Mucosa of stomach (tissue), 1 donor: ENCODE measurements around the gene VWA7.

Experiments
- H3K27me3 ChIP-seq: one replicate; pipeline ENCODE4 v1.7.0; 2013; ENCODE audit warnings: mild to moderate bottlenecking, low read length; ENCODE audit not compliant: control insufficient read depth, insufficient read depth
- H3K36me3 ChIP-seq: one replicate; pipeline ENCODE4 v1.7.0; 2013; ENCODE audit warnings: low read length; ENCODE audit not compliant: control insufficient read depth, insufficient read depth
- H3K4me1 ChIP-seq: one replicate; pipeline ENCODE4 v1.7.0; 2013; ENCODE audit warnings: mild to moderate bottlenecking, low read length; ENCODE audit not compliant: control insufficient read depth, insufficient read depth
- H3K4me3 ChIP-seq: one replicate; pipeline ENCODE4 v1.7.0; 2013; ENCODE audit warnings: low read length
- H3K9ac ChIP-seq: one replicate; pipeline ENCODE4 v1.7.0; 2013; ENCODE audit warnings: mild to moderate bottlenecking, low read length, moderate library complexity
- H3K9me3 ChIP-seq: one replicate; pipeline ENCODE4 v1.7.0; 2013; ENCODE audit warnings: mild to moderate bottlenecking, low read length, moderate library complexity; ENCODE audit not compliant: control insufficient read depth
- donor health status: Pancreatic carcinoma.

Gene VWA7

DNA sequence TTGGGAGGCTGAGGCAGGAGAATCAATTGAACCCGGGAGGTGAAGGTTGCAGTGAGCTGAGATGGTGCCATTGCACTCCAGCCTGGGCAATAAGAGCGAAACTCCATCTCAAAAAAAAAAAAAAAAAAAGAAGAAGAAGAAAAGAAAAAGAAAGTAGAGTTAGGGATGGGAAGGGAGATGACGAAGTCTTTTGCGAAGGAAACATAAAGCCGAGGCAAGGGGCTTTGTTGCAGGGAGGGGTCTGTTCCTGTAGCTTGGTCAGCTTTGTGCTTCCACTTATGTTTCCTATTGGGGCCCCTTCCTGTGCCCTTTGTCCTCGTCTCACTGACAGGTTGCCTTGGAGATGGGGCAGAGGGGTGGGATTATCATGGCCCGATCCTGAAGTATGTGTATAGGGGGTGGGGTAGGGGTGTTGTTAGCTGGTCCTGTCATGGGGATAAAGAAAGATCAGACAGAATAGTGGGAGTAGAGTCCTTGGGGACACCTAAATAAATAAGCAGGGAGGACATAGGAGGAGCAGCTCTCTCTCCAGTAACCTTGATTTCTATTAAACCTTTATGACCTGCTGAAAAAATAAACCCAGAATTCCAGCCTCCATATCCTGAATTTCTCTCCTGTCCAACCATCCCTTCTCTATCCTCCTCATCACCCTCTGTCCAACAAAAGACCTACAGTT, 39.7 kb downstream of the VWA7 start:
- no peaks in the 10 kb centered on the region for H3K9me3 ChIP-seq
- peaks cover 52% of the 10 kb centered on the region for H3K4me1 ChIP-seq
- H3K9ac ChIP-seq: peak overlapping the region; percentile 96
- H3K27me3 ChIP-seq: no peaks in the 10 kb centered on the region
- peaks cover 10% of the 10 kb centered on the region for H3K36me3 ChIP-seq
- H3K4me3 ChIP-seq: peak overlapping the region; percentile 1

DNA sequence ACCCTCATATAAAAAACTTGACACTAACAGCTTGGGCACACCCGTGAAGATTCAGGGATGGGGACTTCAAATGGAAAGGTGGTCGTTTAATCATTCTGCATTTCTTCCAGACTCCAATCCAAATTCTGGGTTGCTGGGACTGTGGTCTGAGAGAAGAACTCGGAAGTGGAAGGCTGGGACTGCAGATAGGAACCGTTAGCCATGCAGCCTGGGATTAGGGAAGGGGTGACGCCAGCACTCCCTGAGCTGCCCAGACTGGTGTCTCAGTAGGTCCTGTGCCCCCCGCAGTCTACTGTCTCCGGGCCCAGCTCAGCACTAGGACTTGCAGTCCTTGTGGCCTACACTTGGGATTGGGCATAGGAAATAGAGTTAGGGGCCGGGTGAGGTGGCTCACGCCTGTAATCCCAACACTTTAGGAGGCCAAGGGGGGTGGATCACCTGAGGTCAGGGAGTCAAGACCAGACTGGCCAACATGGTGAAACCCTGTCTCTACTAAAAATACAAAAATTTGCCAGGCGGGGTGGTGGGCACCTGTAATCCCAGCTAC, 40.3 kb downstream of the VWA7 start:
- H3K4me3 ChIP-seq: peak overlapping the region; percentile 47
- H3K36me3 ChIP-seq: peaks cover 13% of the 10 kb centered on the region
- H3K9me3 ChIP-seq: no peaks in the 10 kb centered on the region
- no peaks in the 10 kb centered on the region for H3K27me3 ChIP-seq
- H3K4me1 ChIP-seq: peaks cover 55% of the 10 kb centered on the region
- H3K9ac ChIP-seq: peak overlapping the region; percentile 96

DNA sequence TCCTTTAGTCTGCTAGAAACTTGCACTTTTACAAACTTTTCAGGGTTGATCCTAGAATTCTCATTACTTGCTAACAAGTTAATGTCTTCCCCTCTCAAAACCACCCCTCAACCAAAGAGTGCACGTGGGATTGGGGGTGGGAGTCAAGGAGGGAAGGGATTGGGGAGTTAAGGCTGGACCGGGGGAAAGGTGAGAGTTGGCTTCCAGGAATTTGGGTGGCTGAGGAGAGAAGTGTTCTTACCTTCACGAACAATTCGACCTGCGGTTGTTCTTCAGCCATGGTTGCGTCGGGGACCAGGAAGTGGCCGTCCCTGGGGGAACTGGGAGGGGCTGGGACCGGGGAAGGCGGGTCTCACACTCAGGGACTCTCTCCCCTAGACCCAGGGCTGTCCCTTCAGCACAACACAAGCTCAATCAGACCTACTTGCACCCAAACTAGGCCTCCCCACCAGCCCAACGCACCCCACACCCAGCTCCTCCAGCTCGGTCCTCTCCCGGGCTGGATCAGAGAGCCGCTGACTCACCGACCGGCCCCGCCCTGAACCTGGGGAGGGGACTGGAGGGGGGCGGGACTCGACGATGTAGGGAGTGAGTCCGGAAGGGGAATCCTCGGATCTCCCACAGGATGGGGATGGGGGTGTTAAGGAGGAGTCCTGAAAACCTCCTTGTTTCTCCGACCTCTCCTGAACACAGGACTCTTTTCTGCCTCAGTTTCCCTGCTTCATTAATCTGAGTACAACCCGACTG, 40.9 kb downstream of the VWA7 start, which contains the start of gene CLIC1:
CLIC1 (minus strand) TSS at position 510 of the 747 bp plus-strand sequence; CDS start at position 280, 230 bp downstream.
- Histone ChIP-seq H3K9ac (peak within 1 kb of the TSS; percentile 96), H3K4me1 (peaks cover 54% of the 10 kb centered on the region), H3K9me3 (no peaks in the 10 kb centered on the region), H3K4me3 (peak within 1 kb of the TSS; percentile 47), H3K27me3 (no peaks in the 10 kb centered on the region), H3K36me3 (peaks cover 17% of the 10 kb centered on the region)

DNA sequence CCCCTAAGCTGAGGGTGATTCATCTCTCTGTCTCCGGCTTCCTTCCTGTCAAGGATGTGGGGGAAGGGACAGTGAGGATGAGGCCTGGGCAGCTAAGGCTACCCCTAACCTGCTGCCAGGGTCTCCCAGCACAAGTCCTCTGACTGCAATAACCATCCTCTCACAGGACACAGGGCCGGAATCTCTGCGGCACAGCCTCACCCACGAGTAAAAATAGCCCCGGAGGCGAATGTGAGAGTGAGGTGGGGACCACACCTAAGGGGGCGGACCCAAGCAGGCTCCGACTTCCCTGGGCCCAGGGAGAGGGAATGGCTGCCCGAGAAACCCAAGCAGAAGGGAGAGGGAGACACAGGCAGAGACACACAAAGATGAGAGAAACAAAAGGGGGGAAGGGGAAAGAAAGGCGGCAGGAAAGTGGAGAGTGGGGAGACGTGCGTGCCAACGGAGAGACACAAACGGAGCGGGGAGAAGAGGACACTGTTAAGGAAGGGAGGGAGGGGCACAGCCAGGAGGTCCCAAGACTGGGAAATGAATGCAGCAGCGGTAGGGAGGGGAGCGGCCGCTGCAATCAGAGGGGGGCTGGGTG, 42.2 kb downstream of the VWA7 start:
- Histone ChIP-seq H3K4me3 (peak overlapping the region; percentile 47), H3K9me3 (no peaks in the 10 kb centered on the region), H3K27me3 (no peaks in the 10 kb centered on the region), H3K4me1 (peaks cover 53% of the 10 kb centered on the region), H3K36me3 (peaks cover 17% of the 10 kb centered on the region), H3K9ac (peak overlapping the region; percentile 96)

DNA sequence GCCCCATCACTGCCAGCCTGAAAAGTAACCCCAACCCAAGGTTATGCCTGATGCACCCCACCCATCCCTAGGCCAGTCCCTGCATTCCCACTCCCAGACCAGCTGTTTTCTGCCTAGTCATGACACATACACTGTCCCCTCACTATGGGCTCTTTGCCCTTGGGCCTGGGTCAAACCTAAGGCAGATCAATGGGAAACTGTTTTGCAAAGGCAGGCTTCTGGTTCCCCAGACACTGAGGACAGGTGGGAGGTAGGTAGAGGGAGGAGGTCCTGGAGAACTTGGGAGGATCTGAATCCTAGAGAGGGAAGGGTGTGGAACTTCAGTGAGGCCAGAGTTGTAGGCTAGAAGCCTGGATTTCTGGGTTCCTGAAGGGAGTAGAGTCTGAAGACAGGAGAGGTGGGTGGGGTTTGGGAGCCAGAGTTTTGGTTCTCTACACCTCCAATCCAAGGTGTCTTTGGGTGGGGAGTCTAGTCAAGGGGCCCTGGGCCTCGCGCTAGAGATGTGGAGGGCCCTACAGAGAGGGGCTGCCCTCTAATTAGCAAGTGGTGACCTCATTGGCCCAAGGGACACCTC, 42.8 kb downstream of the VWA7 start:
- no peaks in the 10 kb centered on the region for H3K9me3 ChIP-seq
- peak overlapping the region; percentile 47 for H3K4me3 ChIP-seq
- H3K9ac ChIP-seq: peak overlapping the region; percentile 96
- H3K36me3 ChIP-seq: peaks cover 17% of the 10 kb centered on the region
- peaks cover 53% of the 10 kb centered on the region for H3K4me1 ChIP-seq
- H3K27me3 ChIP-seq: no peaks in the 10 kb centered on the region

DNA sequence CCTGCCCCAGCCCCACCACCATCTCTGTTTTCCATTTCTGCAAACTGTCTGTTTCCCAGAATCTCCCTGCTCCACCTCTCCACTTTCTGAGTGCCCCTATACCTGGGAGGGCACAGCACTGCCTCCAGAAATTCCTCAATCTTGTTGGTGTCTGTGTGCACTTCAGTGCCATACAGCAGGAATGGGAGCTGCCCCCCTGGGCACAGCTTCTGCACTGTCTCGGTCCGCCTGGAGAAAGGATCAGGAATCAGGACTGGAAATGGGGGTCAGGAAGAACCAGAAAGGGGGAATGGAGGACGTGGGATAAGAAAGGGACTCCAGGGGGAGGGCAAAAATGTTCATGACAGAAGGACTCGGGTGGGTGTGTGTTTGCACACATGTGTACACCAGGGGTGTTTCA, 43.4 kb downstream of the VWA7 start:
- Histone ChIP-seq H3K36me3 (peaks cover 17% of the 10 kb centered on the region), H3K27me3 (no peaks in the 10 kb centered on the region), H3K9me3 (no peaks in the 10 kb centered on the region), H3K4me3 (no peak overlapping the region), H3K4me1 (peaks cover 56% of the 10 kb centered on the region), H3K9ac (peak overlapping the region; percentile 96)

DNA sequence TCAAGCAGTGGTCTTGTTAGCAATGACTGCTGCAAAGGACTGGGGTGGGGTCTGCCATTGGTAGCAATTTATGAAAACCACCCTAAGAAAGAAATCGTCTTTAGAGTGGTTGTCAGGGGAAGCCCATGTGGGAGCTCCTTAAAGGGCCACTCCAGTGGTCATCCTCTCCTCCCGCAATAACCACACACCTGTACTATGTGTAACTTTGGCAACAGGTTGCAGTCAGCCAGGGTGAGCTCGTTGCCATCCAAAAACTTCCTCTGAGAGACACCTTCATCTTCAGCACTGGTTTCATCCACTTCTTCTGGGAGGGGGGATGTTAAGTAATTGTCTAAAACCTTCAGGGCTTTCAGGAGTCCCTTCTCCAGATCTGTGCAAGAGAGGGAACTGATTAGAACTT, 45.1 kb downstream of the VWA7 start:
- peaks cover 24% of the 10 kb centered on the region for H3K36me3 ChIP-seq

DNA sequence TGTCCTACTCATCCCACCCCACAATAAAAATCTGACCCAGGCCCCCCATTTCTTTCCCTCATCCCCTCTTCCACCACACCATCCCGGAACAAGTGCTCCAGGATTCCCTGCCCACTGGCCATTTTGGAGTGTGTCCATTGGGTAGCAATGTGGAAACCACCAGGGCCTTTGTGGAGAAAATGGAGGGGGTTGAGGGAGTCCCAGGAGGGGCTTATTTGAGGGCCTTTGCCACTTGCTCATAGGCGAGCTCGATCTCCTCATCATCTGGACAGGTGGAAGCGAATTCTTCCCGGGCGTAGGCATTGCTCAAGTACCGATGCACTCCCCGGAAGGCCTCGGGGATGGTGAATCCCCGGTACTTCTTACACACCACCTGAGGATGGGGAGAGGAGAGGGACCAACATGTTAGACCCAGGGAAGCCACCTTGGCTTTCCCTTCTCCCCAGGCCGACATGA, 46.5 kb downstream of the VWA7 start:
- Histone ChIP-seq H3K4me1 (peaks cover 53% of the 10 kb centered on the region), H3K36me3 (peaks cover 26% of the 10 kb centered on the region), H3K4me3 (no peak overlapping the region), H3K9ac (peak overlapping the region; percentile 78), H3K9me3 (no peaks in the 10 kb centered on the region), H3K27me3 (no peaks in the 10 kb centered on the region)

More for the DNA sequence above, 45.1 kb downstream of the VWA7 start:
- H3K4me3 ChIP-seq: no peak overlapping the region
- no peaks in the 10 kb centered on the region for H3K27me3 ChIP-seq
- H3K9me3 ChIP-seq: no peaks in the 10 kb centered on the region
- H3K4me1 ChIP-seq: peaks cover 56% of the 10 kb centered on the region
- no peak overlapping the region for H3K9ac ChIP-seq

DNA sequence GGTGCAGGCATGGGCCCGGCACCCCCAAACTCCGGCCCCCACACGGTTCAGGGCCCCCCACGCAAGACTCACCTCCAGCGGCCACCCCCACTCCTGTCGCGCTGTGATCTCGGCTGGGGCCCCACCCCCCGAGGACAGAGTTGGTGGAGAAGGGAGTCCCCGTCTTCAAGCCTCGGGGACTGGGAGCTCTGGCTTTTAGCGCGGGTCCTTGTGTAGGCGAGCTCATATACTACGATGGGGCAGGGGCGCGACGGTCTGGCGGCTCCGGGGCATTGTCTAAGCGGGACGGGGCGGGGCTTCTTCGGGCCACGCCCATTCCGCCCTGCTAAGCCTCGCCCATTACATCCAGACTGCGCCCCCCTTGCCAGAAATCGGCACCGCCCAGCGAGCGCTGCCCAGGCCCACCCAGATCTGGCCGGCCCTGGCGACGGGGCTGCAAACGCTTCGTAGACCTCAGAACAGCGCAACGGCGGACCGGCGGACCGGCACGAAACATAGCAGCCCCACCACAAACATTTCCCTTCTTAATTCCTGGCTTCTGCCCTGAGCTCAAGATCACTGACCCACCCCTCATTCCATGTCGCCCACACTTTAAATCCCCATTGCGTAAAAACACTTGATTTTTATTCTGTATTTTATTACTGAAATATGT, 47.0 kb downstream of the VWA7 start:
- peaks cover 26% of the 10 kb centered on the region for H3K36me3 ChIP-seq
- H3K4me1 ChIP-seq: peaks cover 53% of the 10 kb centered on the region
- H3K9ac ChIP-seq: peak overlapping the region; percentile 78
- H3K4me3 ChIP-seq: peak overlapping the region; percentile 83
- no peaks in the 10 kb centered on the region for H3K27me3 ChIP-seq
- H3K9me3 ChIP-seq: no peaks in the 10 kb centered on the region

DNA sequence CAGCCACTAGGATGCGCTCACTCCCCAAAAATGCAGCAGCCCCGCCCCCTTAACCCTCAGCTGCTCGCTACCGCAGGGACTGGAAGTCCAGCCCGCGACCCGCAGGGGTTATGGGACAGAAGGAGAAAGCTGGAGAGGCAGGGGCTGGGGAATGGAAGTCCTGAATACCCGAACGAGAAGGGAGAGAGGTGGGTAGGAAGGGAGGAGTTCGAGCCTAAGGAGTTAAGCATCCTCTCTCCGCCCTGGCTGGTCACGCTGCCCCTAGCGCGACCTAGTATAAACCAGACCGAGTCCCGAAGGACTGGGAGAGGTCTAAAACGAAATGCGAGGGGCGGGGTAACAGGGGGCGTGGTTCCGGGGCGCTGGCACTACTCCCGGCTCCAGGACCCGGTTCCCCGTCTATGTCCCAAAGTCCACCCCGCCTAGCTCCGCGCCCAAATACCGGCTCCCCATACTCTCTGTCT, 47.6 kb downstream of the VWA7 start:
- no peaks in the 10 kb centered on the region for H3K27me3 ChIP-seq
- H3K4me1 ChIP-seq: peaks cover 51% of the 10 kb centered on the region
- H3K9me3 ChIP-seq: no peaks in the 10 kb centered on the region
- peak overlapping the region; percentile 78 for H3K9ac ChIP-seq
- H3K36me3 ChIP-seq: peaks cover 26% of the 10 kb centered on the region
- peak overlapping the region; percentile 83 for H3K4me3 ChIP-seq

DNA sequence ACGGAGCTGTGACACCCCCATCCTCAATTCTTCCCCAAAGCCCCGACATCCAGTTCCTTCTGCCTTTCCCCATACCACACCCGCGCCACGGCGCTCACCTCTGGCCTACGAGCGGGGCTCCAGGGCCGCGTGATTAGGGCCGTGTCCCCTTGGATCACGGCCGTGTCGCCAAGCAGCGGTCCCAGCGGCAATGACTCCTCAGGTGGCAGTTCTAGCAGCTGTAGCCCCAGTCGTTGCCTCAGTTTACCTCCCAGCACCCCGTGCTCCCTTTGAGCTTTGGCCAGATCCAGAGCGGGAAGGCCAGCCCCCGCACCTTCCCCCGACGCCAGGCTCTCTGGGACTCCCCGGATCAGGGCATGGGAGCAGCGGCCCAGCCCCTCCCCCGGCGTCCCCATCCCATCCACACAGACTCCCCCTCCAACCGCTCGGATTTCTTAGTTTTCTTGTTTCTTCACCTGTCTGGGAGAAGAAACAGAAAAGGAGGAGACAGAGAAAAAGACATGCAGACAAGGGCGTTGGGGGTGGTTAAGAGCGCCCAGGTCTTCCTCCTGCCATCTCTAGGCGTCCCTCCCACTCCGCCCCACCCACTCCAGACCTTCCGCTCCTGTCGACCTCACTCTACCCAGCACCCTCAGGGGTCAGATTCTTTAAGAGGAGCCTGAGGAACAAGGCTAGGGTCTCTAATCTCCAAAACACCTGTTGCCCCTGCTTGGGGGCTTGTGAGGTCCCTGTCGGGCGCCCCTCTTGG, 48.2 kb downstream of the VWA7 start, which contains the start of gene DDAH2:
DDAH2 (minus strand) TSS at position 533 of the 748 bp plus-strand sequence; CDS start at position 395, 138 bp downstream.
- Histone ChIP-seq H3K4me3 (peak within 1 kb of the TSS; percentile 83), H3K36me3 (peaks cover 26% of the 10 kb centered on the region), H3K4me1 (peaks cover 45% of the 10 kb centered on the region), H3K9me3 (no peaks in the 10 kb centered on the region), H3K9ac (peak within 1 kb of the TSS; percentile 78), H3K27me3 (no peaks in the 10 kb centered on the region)
